ENCODE measurements around the gene GALNTL6. TPM values are rescaled to one million over a fixed set of nuclear protein-coding genes. Genes with fewer than 3 reads are reported as not detected.

The GALNTL6 gene
- total and polyA plus RNA-seq, 2 donors from 2014 or later = 0.60 TPM; not detected in 1

- no peak for FAIRE-seq
- no peaks in the 10 kb centered on the region for H3K27me3 ChIP-seq (ENCODE audit: control insufficient read depth, insufficient read depth, low read length)
- no peak for DNase-seq
- H3K4me3 ChIP-seq (ENCODE audit: low read length in 3 of 3) = no peak overlapping the region
- no peak overlapping the region for H3K27ac ChIP-seq (ENCODE audit: low read depth in 2 of 2, low read length in 2 of 2)
- intact Hi-C loops (cut with DNase I) = no loop called here
- no peak overlapping the region for H3K9ac ChIP-seq (ENCODE audit: low read length in 3 of 3)
- peaks cover 0 to 15% (median 2%) of the 10 kb centered on the region in 3 donors for H3K9me3 ChIP-seq (ENCODE audit: control insufficient read depth in 2 of 3, insufficient read depth in 1 of 3, low read length in 3 of 3)
- TF ChIP-seq CTCF (IDR thresholded peaks at IDR 0.05; ENCODE audit: borderline replicate concordance, extremely low read depth, insufficient read depth) = no peak
- H3K4me1 ChIP-seq (ENCODE audit: control insufficient read depth in 2 of 3, insufficient read depth in 2 of 3, low read depth in 1 of 3, low read length in 3 of 3) = no peaks in the 10 kb centered on the region
- no peaks in the 10 kb centered on the region for H3K36me3 ChIP-seq (ENCODE audit: control insufficient read depth in 2 of 3, insufficient read depth in 3 of 3, low read length in 3 of 3)
Measured at GRCh38 chr4:172708184-172708583, 895.0 kb downstream of the GALNTL6 start.

GRCh38 chr4:172709376-172709775 is 896.2 kb downstream of the GALNTL6 start:
- DNase-seq (no peak), FAIRE-seq (no peak)
- Histone ChIP-seq H3K27me3 (ENCODE audit: control insufficient read depth, insufficient read depth, low read length) (no peaks in the 10 kb centered on the region), H3K4me1 (ENCODE audit: control insufficient read depth in 2 of 3, insufficient read depth in 2 of 3, low read depth in 1 of 3, low read length in 3 of 3) (no peaks in the 10 kb centered on the region), H3K36me3 (ENCODE audit: control insufficient read depth in 2 of 3, insufficient read depth in 3 of 3, low read length in 3 of 3) (no peaks in the 10 kb centered on the region), H3K9me3 (ENCODE audit: control insufficient read depth in 2 of 3, insufficient read depth in 1 of 3, low read length in 3 of 3) (peaks cover 0 to 15% (median 2%) of the 10 kb centered on the region in 3 donors), H3K9ac (ENCODE audit: low read length in 3 of 3) (no peak overlapping the region), H3K4me3 (ENCODE audit: low read length in 3 of 3) (no peak overlapping the region), H3K27ac (ENCODE audit: low read depth in 2 of 2, low read length in 2 of 2) (no peak overlapping the region)
- no peak for TF ChIP-seq CTCF (IDR thresholded peaks at IDR 0.05; ENCODE audit: borderline replicate concordance, extremely low read depth, insufficient read depth)
- intact Hi-C loops (cut with DNase I) = no loop called here

- no peak for TF ChIP-seq CTCF (IDR thresholded peaks at IDR 0.05; ENCODE audit: borderline replicate concordance, extremely low read depth, insufficient read depth)
- no peak overlapping the region for H3K27ac ChIP-seq (ENCODE audit: low read depth in 2 of 2, low read length in 2 of 2)
- no peaks in the 10 kb centered on the region for H3K36me3 ChIP-seq (ENCODE audit: control insufficient read depth in 2 of 3, insufficient read depth in 3 of 3, low read length in 3 of 3)
- no peak overlapping the region for H3K4me3 ChIP-seq (ENCODE audit: low read length in 3 of 3)
- H3K27me3 ChIP-seq (ENCODE audit: control insufficient read depth, insufficient read depth, low read length) = no peaks in the 10 kb centered on the region
- H3K4me1 ChIP-seq (ENCODE audit: control insufficient read depth in 2 of 3, insufficient read depth in 2 of 3, low read depth in 1 of 3, low read length in 3 of 3) = no peaks in the 10 kb centered on the region
- FAIRE-seq (no peak), DNase-seq (no peak)
- no peaks in the 10 kb centered on the region for H3K9me3 ChIP-seq (ENCODE audit: control insufficient read depth in 2 of 3, insufficient read depth in 1 of 3, low read length in 3 of 3)
- H3K9ac ChIP-seq (ENCODE audit: low read length in 3 of 3) = no peak overlapping the region
- intact Hi-C loops (cut with DNase I) = no loop called here
Measured at GRCh38 chr4:172716291-172716690, 903.1 kb downstream of the GALNTL6 start.

- Histone ChIP-seq H3K9ac (ENCODE audit: low read length in 3 of 3) (no peak overlapping the region), H3K9me3 (ENCODE audit: control insufficient read depth in 2 of 3, insufficient read depth in 1 of 3, low read length in 3 of 3) (no peaks in the 10 kb centered on the region), H3K27ac (ENCODE audit: low read depth in 2 of 2, low read length in 2 of 2) (no peak overlapping the region), H3K36me3 (ENCODE audit: control insufficient read depth in 2 of 3, insufficient read depth in 3 of 3, low read length in 3 of 3) (no peaks in the 10 kb centered on the region), H3K4me3 (ENCODE audit: low read length in 3 of 3) (no peak overlapping the region), H3K4me1 (ENCODE audit: control insufficient read depth in 2 of 3, insufficient read depth in 2 of 3, low read depth in 1 of 3, low read length in 3 of 3) (no peaks in the 10 kb centered on the region), H3K27me3 (ENCODE audit: control insufficient read depth, insufficient read depth, low read length) (no peaks in the 10 kb centered on the region)
- FAIRE-seq = no peak
- TF ChIP-seq CTCF (IDR thresholded peaks at IDR 0.05; ENCODE audit: borderline replicate concordance, extremely low read depth, insufficient read depth) = no peak
- DNase-seq = no peak
- intact Hi-C loops (cut with DNase I) = no loop called here
Measured at GRCh38 chr4:172721659-172722058, 908.5 kb downstream of the GALNTL6 start.

Data from kidney (tissue), 14 donors.